Gastroesophageal sphincter (tissue), 3 donors: ENCODE measurements around the gene SF1.

Source experiments
- CTCF ChIP-seq, 4 experiments: fragments of 200-600 bp in 2 of 4; fragments of 450-650 bp in 2 of 4; sonication (generic) in 1 of 4; IDR thresholded peaks; one replicate each; pipeline ENCODE4 v1.5.1; 2017 to 2019; ENCODE audit warnings: antibody characterized with exemption in 4 of 4, mild to moderate bottlenecking in 2 of 4, moderate library complexity in 2 of 4
- POLR2AphosphoS5 ChIP-seq: sonication (generic); formaldehyde crosslinking; IDR thresholded peaks from one replicate; pipeline ENCODE4 v1.6.1; 2017; ENCODE audit warnings: antibody characterized with exemption

- TF ChIP-seq CTCF (IDR thresholded peaks at IDR 0.05): no peak
- TF ChIP-seq POLR2AphosphoS5: no peak
These were observed 63.2 kb downstream of the SF1 start for GRCh38 chr11:64715110-64715509.
